Esophagus squamous epithelium (tissue), 4 donors: Measurements from ENCODE around the gene PLSCR1.

ENCODE experiments used
- CTCF ChIP-seq, 6 experiments: fragments of 450-650 bp in 4 of 6; fragments of 200-600 bp in 2 of 6; sonication (generic) in 2 of 6; IDR thresholded peaks; one replicate each; pipeline ENCODE4 v1.5.1; 2016 to 2019; ENCODE audit warnings: antibody characterized with exemption in 6 of 6, mild to moderate bottlenecking in 4 of 6, moderate library complexity in 4 of 6
- POLR2A ChIP-seq, 4 donors: fragments of 450-650 bp; IDR thresholded peaks; one replicate each; pipeline ENCODE4 v1.6.1; 2017; ENCODE audit warnings: antibody characterized with exemption in 4 of 4, mild to moderate bottlenecking in 4 of 4, moderate library complexity in 3 of 4

GRCh38 chr3:146507331-146508120, 36.9 kb downstream of the PLSCR1 start:
- no peak for TF ChIP-seq POLR2A (IDR thresholded peaks at IDR 0.05)
- no peak for TF ChIP-seq CTCF (IDR thresholded peaks at IDR 0.05)
